ENCODE results near the gene RBM15B. TPM values are rescaled to one million over a fixed set of nuclear protein-coding genes. Genes with fewer than 3 reads are reported as not detected.

RBM15B gene
- total RNA-seq, 4 donors from 2014 or later: 24.8 to 42.6 (median 39.5) TPM

DNA sequence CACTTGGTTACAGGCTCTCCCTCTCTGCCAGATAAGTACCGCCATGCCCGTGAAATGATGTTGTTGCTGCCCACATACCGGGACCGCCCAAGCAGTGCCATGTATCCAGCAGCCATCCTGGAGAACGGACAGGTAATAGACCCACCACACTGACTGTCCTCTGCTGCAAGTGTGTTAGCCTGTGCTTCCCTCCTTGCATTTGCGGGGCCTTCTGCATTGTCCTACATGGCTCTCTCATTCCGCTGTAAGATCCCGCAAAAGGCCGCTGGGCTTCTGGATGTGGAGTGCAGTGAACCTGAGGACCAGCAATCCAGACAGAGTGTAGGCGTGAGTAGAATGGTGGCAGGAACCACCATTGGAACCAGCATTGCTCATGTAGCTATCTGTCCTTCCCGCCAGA, 16.6 kb upstream of the RBM15B start:
- H3K4me3 ChIP-seq (ENCODE audit: low read depth, poor library complexity, severe bottlenecking): no peak overlapping the region
- TF ChIP-seq POLR2A (IDR thresholded peaks at IDR 0.05): no peak
- TF ChIP-seq, protein P1, sequence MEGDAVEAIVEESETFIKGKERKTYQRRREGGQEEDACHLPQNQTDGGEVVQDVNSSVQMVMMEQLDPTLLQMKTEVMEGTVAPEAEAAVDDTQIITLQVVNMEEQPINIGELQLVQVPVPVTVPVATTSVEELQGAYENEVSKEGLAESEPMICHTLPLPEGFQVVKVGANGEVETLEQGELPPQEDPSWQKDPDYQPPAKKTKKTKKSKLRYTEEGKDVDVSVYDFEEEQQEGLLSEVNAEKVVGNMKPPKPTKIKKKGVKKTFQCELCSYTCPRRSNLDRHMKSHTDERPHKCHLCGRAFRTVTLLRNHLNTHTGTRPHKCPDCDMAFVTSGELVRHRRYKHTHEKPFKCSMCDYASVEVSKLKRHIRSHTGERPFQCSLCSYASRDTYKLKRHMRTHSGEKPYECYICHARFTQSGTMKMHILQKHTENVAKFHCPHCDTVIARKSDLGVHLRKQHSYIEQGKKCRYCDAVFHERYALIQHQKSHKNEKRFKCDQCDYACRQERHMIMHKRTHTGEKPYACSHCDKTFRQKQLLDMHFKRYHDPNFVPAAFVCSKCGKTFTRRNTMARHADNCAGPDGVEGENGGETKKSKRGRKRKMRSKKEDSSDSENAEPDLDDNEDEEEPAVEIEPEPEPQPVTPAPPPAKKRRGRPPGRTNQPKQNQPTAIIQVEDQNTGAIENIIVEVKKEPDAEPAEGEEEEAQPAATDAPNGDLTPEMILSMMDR (IDR thresholded peaks at IDR 0.05): no peak
- 87 to 93% methylated on average over 11 of the region's 11 CpGs for WGBS, 2 donors
- intact Hi-C loops (cut with DNase I; ENCODE audit: low total_unique reads): loop anchor here (10.0 kb wide), 1 partner anchor 400 kb away; no protein-coding TSS in a partner anchor
- DNase-seq (ENCODE audit: low spot score in 2 of 2): no peak

DNA sequence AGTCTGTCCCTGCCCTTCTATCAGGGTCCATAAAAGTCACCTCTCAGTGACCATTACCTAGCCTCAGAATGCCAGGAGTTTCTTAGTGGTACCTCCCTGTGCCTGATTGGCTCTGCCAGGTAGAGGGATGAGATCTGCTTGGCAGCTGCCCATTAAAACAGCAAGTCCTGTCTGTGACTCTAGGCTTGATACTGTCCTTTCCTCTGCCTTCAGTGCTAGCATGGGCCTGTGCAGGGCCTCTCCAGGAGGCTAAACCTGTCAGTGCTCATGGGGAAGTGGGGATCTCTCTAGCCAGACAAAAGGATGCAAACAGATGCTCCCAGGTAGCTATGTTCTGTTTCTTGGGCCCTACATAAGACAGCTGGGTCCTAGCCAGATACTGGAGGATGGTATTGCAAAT, 15.9 kb upstream of the RBM15B start:
- intact Hi-C loops (cut with DNase I; ENCODE audit: low total_unique reads): loop anchor here (10.0 kb wide), 1 partner anchor 400 kb away; no protein-coding TSS in a partner anchor
- no peak overlapping the region for H3K4me3 ChIP-seq (ENCODE audit: low read depth, poor library complexity, severe bottlenecking)
- DNase-seq (ENCODE audit: low spot score in 2 of 2): no peak
- TF ChIP-seq, protein P1 (IDR thresholded peaks at IDR 0.05): no peak
- no peak for TF ChIP-seq POLR2A (IDR thresholded peaks at IDR 0.05)

DNA sequence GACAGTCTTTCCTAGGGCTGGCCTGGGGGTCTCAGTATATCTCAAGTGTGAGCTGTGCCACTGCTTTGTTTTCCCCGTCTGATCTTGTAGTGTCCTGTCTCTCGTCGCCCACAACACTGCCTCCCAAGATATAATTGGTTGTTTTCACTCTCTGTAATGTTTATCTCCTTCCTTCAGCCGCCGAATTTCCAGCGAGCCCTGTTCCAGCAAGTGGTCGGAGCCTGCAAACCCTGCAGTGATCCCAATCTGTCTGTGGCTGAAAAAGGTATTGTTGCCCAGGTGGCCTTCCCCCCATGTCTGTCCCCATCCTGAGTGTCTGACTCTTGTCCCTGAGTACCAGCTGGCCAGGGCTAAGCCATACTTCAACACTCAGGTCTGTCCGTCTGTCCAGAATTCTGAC, 15.5 kb upstream of the RBM15B start:
- H3K4me3 ChIP-seq (ENCODE audit: low read depth, poor library complexity, severe bottlenecking): no peak overlapping the region
- intact Hi-C loops (cut with DNase I; ENCODE audit: low total_unique reads): loop anchor here (10.0 kb wide), 1 partner anchor 401 kb away; no protein-coding TSS in a partner anchor

DNA sequence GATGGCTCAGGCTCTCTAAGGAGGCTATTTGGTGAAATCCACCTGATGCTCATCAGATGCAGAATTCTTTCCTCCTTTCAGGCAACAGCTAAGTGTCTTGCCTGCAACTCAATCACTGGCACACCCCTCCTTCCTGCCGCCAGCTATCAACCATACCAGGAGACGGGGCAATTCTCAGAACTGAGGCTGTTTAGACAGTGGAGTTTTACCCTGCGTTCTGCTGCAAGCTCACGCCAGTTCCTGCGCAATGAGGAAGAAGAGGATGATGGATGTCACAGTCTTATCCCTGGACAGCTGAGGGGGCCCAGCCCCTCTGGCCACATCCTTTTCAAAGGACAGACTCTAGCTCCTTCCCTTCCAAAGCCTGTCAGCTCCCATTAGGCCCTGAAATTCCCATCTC, 13.0 kb upstream of the RBM15B start:
- no peak for TF ChIP-seq POLR2A (IDR thresholded peaks at IDR 0.05)
- TF ChIP-seq, protein P1 (IDR thresholded peaks at IDR 0.05): no peak
- DNase-seq (ENCODE audit: low spot score in 2 of 2): no peak
- intact Hi-C loops (cut with DNase I; ENCODE audit: low total_unique reads): loop anchor here (10.0 kb wide), 1 partner anchor 403 kb away; no protein-coding TSS in a partner anchor
- H3K4me3 ChIP-seq (ENCODE audit: low read depth, poor library complexity, severe bottlenecking): no peak overlapping the region
- 89 to 95% methylated on average over 5 of the region's 5 CpGs for WGBS, 2 donors

More for the DNA sequence above, 15.5 kb upstream of the RBM15B start:
- no peak for DNase-seq (ENCODE audit: low spot score in 2 of 2)
- TF ChIP-seq POLR2A (IDR thresholded peaks at IDR 0.05): no peak
- TF ChIP-seq, protein P1 (IDR thresholded peaks at IDR 0.05): no peak
- 84 to 86% methylated on average over 8 of the region's 8 CpGs for WGBS, 2 donors

DNA sequence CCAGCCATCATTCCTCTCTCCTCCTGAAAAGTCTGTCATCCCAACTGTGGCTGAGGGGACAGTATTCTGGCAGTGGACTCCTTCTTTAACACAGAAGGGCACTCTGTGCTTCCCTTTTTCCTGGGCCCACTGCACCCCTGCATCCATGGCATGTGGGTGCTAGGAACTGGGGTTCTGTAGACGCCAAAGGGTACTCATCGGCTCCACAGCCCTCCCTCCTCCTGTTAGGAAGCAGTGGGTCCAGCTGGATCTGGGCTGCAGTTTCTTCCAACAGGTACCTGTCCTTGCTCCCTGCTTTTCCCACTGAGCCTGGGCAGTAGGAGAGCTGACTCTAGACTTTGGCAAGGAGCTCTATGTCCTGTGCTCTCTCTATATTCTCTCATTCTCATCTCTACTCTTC, 12.4 kb upstream of the RBM15B start:
- TF ChIP-seq, protein P1 (IDR thresholded peaks at IDR 0.05): no peak
- no peak for TF ChIP-seq POLR2A (IDR thresholded peaks at IDR 0.05)
- intact Hi-C loops (cut with DNase I; ENCODE audit: low total_unique reads): loop anchor here (10.0 kb wide), 1 partner anchor 404 kb away; no protein-coding TSS in a partner anchor
- no peak for DNase-seq (ENCODE audit: low spot score in 2 of 2)
- no peak overlapping the region for H3K4me3 ChIP-seq (ENCODE audit: low read depth, poor library complexity, severe bottlenecking)
- 84 to 90% methylated on average over 2 of the region's 2 CpGs for WGBS, 2 donors

DNA sequence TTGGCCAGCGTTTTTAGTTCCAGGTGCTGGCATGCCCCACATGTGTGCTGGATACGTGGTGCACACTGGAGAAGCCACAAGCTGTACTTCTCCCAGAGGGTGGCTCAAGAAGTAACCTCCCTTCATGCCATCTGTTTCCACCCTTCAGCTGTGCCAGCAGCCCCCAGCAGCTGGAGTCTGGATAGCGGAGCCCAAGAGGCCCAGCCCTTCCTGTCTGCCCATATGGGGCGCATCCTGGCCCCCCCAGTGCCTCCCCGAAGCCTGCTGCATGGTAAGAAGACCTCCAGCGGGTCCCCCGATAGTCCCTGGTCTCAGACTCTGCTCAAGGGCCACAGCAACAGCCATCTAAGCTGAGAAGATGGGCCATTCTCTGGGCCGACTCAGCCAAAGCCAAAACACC, 11.8 kb upstream of the RBM15B start:
- intact Hi-C loops (cut with DNase I; ENCODE audit: low total_unique reads): loop anchor here (10.0 kb wide), 1 partner anchor 404 kb away; no protein-coding TSS in a partner anchor
- H3K4me3 ChIP-seq (ENCODE audit: low read depth, poor library complexity, severe bottlenecking): no peak overlapping the region
- no peak for DNase-seq (ENCODE audit: low spot score in 2 of 2)
- TF ChIP-seq POLR2A (IDR thresholded peaks at IDR 0.05): no peak
- TF ChIP-seq, protein P1 (IDR thresholded peaks at IDR 0.05): no peak
- 71 to 75% methylated on average over 4 to 8 of the region's 8 CpGs for WGBS, 2 donors

Data from lower leg skin (tissue), 4 donors.